Bone marrow (tissue), 2 donors: ENCODE results near the gene NKAIN2.

Source experiments
- DNase-seq, 2 donors: peaks; one replicate each; lab custom pipeline; 2025; lab: John Stamatoyannopoulos, UW

NKAIN2 gene

DNA sequence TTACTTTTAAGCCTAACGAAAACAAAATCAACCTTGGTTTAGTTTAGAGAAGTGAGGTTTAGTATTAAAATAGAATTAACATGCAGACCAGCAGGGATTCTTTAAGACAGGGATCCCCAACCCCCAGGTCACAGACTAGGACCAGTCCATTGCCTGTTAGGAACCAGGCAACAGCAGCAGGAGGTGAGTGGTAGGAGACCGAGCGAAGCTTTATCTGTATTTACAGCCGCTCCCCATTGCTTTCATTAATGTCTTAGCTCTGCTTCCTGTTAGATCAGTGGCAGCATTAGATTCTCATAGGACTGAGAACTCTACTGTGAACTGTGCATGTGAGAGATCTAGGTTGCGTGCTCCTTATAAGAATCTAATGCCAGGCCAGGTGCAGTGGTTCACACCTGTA lies 225.9 kb downstream of the NKAIN2 start:
- DNase-seq: no peak

- no peak for DNase-seq
Measured at GRCh38 chr6:124033501-124033900, 229.8 kb downstream of the NKAIN2 start.

- DNase-seq: no peak
Measured at GRCh38 chr6:124036384-124036783, 232.7 kb downstream of the NKAIN2 start.

- DNase-seq: no peak
Measured at GRCh38 chr6:124040655-124041054, 237.0 kb downstream of the NKAIN2 start.

DNA sequence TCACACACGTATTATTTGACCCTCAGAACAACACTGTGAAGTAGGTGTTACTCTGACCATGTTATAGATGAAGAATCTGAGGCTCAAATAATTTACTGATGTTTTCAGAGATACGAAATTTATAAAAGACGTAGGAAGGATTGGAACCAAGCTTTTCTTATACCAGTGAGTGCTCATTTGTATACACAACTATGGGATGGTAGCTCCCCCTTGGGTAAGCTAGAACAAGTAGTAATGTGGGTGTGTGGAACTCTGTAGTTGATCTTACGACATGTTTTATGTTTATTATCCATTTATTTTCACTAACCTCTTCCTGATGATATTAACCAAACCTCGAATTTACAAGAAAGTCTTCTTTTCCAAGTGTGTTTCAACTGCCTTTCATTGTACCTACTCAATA lies 248.5 kb downstream of the NKAIN2 start:
- no peak for DNase-seq

GRCh38 chr6:124053315-124053714 lies 249.7 kb downstream of the NKAIN2 start:
- DNase-seq: no peak

- DNase-seq: no peak
Measured at GRCh38 chr6:124054034-124054433, 250.4 kb downstream of the NKAIN2 start.

- DNase-seq: no peak
Measured at GRCh38 chr6:124055395-124055794, 251.7 kb downstream of the NKAIN2 start.

- no peak for DNase-seq
Measured at GRCh38 chr6:124055963-124056362, 252.3 kb downstream of the NKAIN2 start.

- DNase-seq: no peak
Measured at GRCh38 chr6:124056407-124057334, 253.0 kb downstream of the NKAIN2 start.

GRCh38 chr6:124057461-124057860 lies 253.8 kb downstream of the NKAIN2 start:
- no peak for DNase-seq

DNA sequence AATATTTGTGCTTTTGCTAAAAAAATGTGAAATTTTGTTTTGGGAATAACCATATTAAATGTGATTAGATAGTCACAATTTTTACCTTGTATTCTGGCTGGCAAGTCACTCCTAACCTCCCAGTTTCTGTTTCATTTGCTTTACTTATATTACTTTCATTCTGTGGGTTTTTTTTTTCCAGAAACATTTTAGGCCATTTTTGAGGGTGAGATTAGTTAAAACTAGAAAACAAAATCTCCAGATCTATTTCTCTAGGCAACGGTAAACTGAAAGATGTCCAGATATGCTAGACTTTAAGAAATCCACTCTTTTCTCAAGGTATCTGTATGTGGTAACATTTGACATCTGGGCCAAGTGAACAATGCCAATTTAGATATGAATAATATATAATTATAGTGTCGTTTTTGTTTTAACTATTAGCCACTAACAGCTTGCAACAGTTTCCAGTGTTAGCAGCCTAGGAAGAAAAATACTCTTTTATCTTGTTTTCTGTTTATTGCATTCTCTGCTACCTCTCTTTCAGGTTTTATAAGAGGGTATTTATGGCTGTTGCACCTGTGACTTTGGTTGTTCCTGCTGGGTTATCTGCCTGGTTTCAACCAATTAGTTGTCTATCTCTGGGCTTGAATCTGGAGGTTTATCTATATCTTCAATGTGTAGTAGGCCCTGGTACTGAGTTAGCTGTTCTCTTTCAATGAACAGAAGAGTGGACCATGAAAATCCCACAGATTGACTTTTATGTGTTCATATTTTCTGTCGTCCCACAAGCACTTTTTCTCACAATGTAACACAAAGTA lies 260.9 kb downstream of the NKAIN2 start:
- no peak for DNase-seq

GRCh38 chr6:124066269-124066668 lies 262.6 kb downstream of the NKAIN2 start:
- no peak for DNase-seq

DNA sequence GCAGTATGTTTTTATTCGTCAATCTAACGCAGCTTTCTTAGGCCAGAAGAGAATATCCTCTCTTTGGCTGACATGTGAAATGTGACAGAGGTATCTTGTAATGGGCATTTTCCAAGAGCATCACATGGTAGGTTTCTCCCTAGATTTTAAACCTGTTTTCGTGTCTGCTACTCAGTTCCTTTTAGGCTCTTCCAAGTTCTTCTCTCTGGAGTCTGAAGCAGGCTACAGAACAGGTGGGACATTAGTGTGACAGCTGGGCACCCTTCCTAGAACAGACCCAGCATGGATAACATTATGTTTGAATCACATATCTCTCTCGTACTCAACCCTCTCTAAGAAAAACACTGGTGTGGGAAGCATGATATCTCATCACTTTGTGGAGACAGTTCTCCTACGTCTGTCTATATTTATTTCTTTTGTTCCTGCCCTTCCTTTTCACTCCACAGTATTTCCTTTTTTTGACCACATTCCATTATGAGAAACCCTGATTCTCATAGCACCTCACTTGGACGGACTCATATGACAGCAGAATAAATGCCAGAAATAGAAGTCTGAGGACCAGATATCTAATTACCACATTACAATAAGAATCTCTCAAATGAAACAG lies 263.4 kb downstream of the NKAIN2 start:
- DNase-seq: no peak

GRCh38 chr6:124069230-124069950 lies 265.7 kb downstream of the NKAIN2 start:
- no peak for DNase-seq

GRCh38 chr6:124073021-124073420 lies 269.4 kb downstream of the NKAIN2 start:
- DNase-seq: no peak

GRCh38 chr6:124073820-124074587 lies 270.3 kb downstream of the NKAIN2 start:
- no peak for DNase-seq

- no peak for DNase-seq
Measured at GRCh38 chr6:124074606-124075005, 270.9 kb downstream of the NKAIN2 start.

- no peak for DNase-seq
Measured at GRCh38 chr6:124076336-124077048, 272.8 kb downstream of the NKAIN2 start.

- no peak for DNase-seq
Measured at GRCh38 chr6:124078169-124078568, 274.5 kb downstream of the NKAIN2 start.

- DNase-seq: no peak
Measured at GRCh38 chr6:124080483-124080882, 276.8 kb downstream of the NKAIN2 start.
